HG03025 (cell line): ENCODE measurements around the gene TUBB1.
"Not testable (repeated sequence)": the region's sequence is repeated elsewhere in the genome, so short reads cannot be mapped to it uniquely, and the experiment has no call there.

Source experiments
- ATAC-seq: cut with Tn5 transposase; IDR thresholded peaks from one replicate; pipeline ENCODE4 v1.9.1; 2021; ENCODE audit warnings: mild to moderate bottlenecking, moderate library complexity; ENCODE audit not compliant: unreplicated experiment, low FRiP score

TUBB1 gene

GRCh38 chr20:59037386-59037785 lies 18.2 kb downstream of the TUBB1 start:
- ATAC-seq, result no peak

- ATAC-seq, result no peak
Observed at GRCh38 chr20:59039233-59039632, 20.0 kb downstream of the TUBB1 start.

GRCh38 chr20:59040667-59041066 lies 21.4 kb downstream of the TUBB1 start:
- no peak for ATAC-seq

GRCh38 chr20:59041487-59041886 lies 22.3 kb downstream of the TUBB1 start:
- ATAC-seq, result not testable (repeated sequence)

GRCh38 chr20:59042151-59042795 lies 23.0 kb downstream of the TUBB1 start, which contains the start of gene PRELID3B:
Gene PRELID3B (minus strand): TSS chr20:59042786. CDS start chr20:59042730, 56 bp downstream.
- ATAC-seq, result peak; percentile 29

- ATAC-seq, result peak; percentile 86
Observed at GRCh38 chr20:59042796-59043631, 23.8 kb downstream of the TUBB1 start.

- no peak for ATAC-seq
Observed at GRCh38 chr20:59043698-59044097, 24.5 kb downstream of the TUBB1 start.

- ATAC-seq, result no peak
Observed at GRCh38 chr20:59044295-59044694, 25.1 kb downstream of the TUBB1 start.

- ATAC-seq, result no peak
Observed at GRCh38 chr20:59044796-59045195, 25.6 kb downstream of the TUBB1 start.

GRCh38 chr20:59046862-59047261 lies 27.6 kb downstream of the TUBB1 start:
- no peak for ATAC-seq

GRCh38 chr20:59047938-59048680 lies 28.9 kb downstream of the TUBB1 start:
- no peak for ATAC-seq

GRCh38 chr20:59048681-59049030 lies 29.4 kb downstream of the TUBB1 start:
- ATAC-seq, result no peak

GRCh38 chr20:59050437-59050836 lies 31.2 kb downstream of the TUBB1 start:
- ATAC-seq, result no peak

GRCh38 chr20:59051666-59052185 lies 32.5 kb downstream of the TUBB1 start:
- no peak for ATAC-seq

GRCh38 chr20:59055302-59055701 lies 36.1 kb downstream of the TUBB1 start:
- ATAC-seq, result no peak

- ATAC-seq, result no peak
Observed at GRCh38 chr20:59062081-59062480, 42.9 kb downstream of the TUBB1 start.

GRCh38 chr20:59063358-59064213 lies 44.4 kb downstream of the TUBB1 start:
- ATAC-seq, result no peak

- ATAC-seq, result no peak
Observed at GRCh38 chr20:59064214-59064722, 45.0 kb downstream of the TUBB1 start.

- ATAC-seq, result no peak
Observed at GRCh38 chr20:59068534-59068933, 49.3 kb downstream of the TUBB1 start.

GRCh38 chr20:59069026-59069425 lies 49.8 kb downstream of the TUBB1 start:
- no peak for ATAC-seq
